ENCODE data around the gene STK31. TPM values are rescaled to one million over a fixed set of nuclear protein-coding genes. Genes with fewer than 3 reads are reported as not detected.

Gene STK31
- total RNA-seq: 1.6 TPM

- Histone ChIP-seq H3K27me3 (no peaks in the 10 kb centered on the region), H3K4me3 (no peak within 1 kb of the TSS), H3K36me3 (peaks cover 4 to 7% of the 10 kb centered on the region in 2 donors), H3K9me3 (peaks cover 0 to 7% of the 10 kb centered on the region in 2 donors), H3K27ac (no peak within 1 kb of the TSS), H3K4me1 (no peaks in the 10 kb centered on the region)
- intact Hi-C loops (cut with DNase I): no loop called here
- no peak for DNase-seq (ENCODE audit: low spot score in 2 of 2)
- no peak for TF ChIP-seq CTCF (IDR thresholded peaks at IDR 0.05)
Observed at GRCh38 chr7:23710000-23710399, at the start of gene STK31. Gene STK31, plus strand, starts transcription at chr7:23710219. Its CDS starts 67 bp downstream, at chr7:23710286.

GRCh38 chr7:23661385-23661784 is 48.6 kb upstream of the STK31 start:
- intact Hi-C loops (cut with DNase I): no loop called here
- TF ChIP-seq CTCF (IDR thresholded peaks at IDR 0.05): no peak
- H3K4me3 ChIP-seq: no peak overlapping the region
- H3K4me1 ChIP-seq: no peaks in the 10 kb centered on the region
- H3K36me3 ChIP-seq: no peaks in the 10 kb centered on the region
- DNase-seq (ENCODE audit: low spot score in 2 of 2): no peak
- no peak overlapping the region for H3K27ac ChIP-seq
- no peaks in the 10 kb centered on the region for H3K27me3 ChIP-seq
- peaks cover 0 to 5% of the 10 kb centered on the region in 2 donors for H3K9me3 ChIP-seq

GRCh38 chr7:23662124-23662983 is 47.7 kb upstream of the STK31 start:
- Histone ChIP-seq H3K27ac (no peak overlapping the region), H3K4me1 (no peaks in the 10 kb centered on the region), H3K36me3 (no peaks in the 10 kb centered on the region), H3K27me3 (no peaks in the 10 kb centered on the region), H3K4me3 (no peak overlapping the region), H3K9me3 (peaks cover 0 to 5% of the 10 kb centered on the region in 2 donors)
- no peak for DNase-seq (ENCODE audit: low spot score in 2 of 2)
- TF ChIP-seq CTCF (IDR thresholded peaks at IDR 0.05): no peak
- intact Hi-C loops (cut with DNase I): no loop called here

GRCh38 chr7:23662984-23663313 is 47.1 kb upstream of the STK31 start:
- Histone ChIP-seq H3K27me3 (no peaks in the 10 kb centered on the region), H3K4me3 (no peak overlapping the region), H3K9me3 (peaks cover 0 to 5% of the 10 kb centered on the region in 2 donors), H3K4me1 (no peaks in the 10 kb centered on the region), H3K36me3 (no peaks in the 10 kb centered on the region), H3K27ac (no peak overlapping the region)
- intact Hi-C loops (cut with DNase I): no loop called here
- no peak for TF ChIP-seq CTCF (IDR thresholded peaks at IDR 0.05)
- DNase-seq (ENCODE audit: low spot score in 2 of 2): no peak

GRCh38 chr7:23664122-23664521 is 45.9 kb upstream of the STK31 start:
- Histone ChIP-seq H3K27me3 (no peaks in the 10 kb centered on the region), H3K27ac (no peak overlapping the region), H3K9me3 (peaks cover 0 to under 1% of the 10 kb centered on the region in 2 donors), H3K4me1 (no peaks in the 10 kb centered on the region), H3K4me3 (no peak overlapping the region), H3K36me3 (no peaks in the 10 kb centered on the region)
- no peak for TF ChIP-seq CTCF (IDR thresholded peaks at IDR 0.05)
- intact Hi-C loops (cut with DNase I): no loop called here
- DNase-seq (ENCODE audit: low spot score in 2 of 2): no peak
